WTC11 (cell line): Measurements from ENCODE around the gene RAPGEF2. TPM values are rescaled to one million over a fixed set of nuclear protein-coding genes. Genes with fewer than 3 reads are reported as not detected.
"Not testable (repeated sequence)": the region's sequence is repeated elsewhere in the genome, so short reads cannot be mapped to it uniquely, and the experiment has no call there.

Experiments
- ATAC-seq: fragments of 200-7000 bp; cut with Tn5 transposase; 2 replicates; pipeline ENCODE4 v1.10.0; 2021; ENCODE audit warnings: mild to moderate bottlenecking, moderate library complexity
- CTCF ChIA-PET: fragments of 300-600 bp; sonication (Branson Sonifier 250); formaldehyde crosslinking; loops from one replicate; lab custom pipeline; 2021; ENCODE audit warnings: antibody characterized with exemption; lab: Charles Lee
- POLR2A ChIA-PET: fragments of 350-600 bp; sonication (Branson Sonifier 250); formaldehyde crosslinking; loops from one replicate; lab custom pipeline; 2021; ENCODE audit warnings: antibody characterized with exemption; lab: Charles Lee
- DNase-seq: peaks from one replicate; pipeline ENCODE4 v3.0.0; 2021; ENCODE audit warnings: low spot score
- H3K27ac Mint-ChIP-seq: 2 replicates; pipeline ENCODE4 v1.8.0; 2021; ENCODE audit warnings: mixed read lengths
- H3K27me3 Mint-ChIP-seq: 2 replicates; pipeline ENCODE4 v1.8.0; 2021; ENCODE audit warnings: low read depth, mild to moderate bottlenecking, moderate library complexity, mixed read lengths
- H3K36me3 Mint-ChIP-seq: 2 replicates; pipeline ENCODE4 v1.8.0; 2021; ENCODE audit warnings: mixed read lengths
- H3K4me1 Mint-ChIP-seq: 2 replicates; pipeline ENCODE4 v1.8.0; 2022; ENCODE audit warnings: mixed read lengths
- H3K4me3 Mint-ChIP-seq: 2 replicates; pipeline ENCODE4 v1.8.0; 2021; ENCODE audit warnings: mild to moderate bottlenecking, moderate library complexity, mixed read lengths
- H3K9me3 Mint-ChIP-seq: 2 replicates; pipeline ENCODE4 v1.8.0; 2021; ENCODE audit warnings: mixed read lengths
- CREM ChIP-seq: sonication (generic); formaldehyde crosslinking; IDR thresholded peaks from 2 replicates; pipeline ENCODE4 v1.8.1; 2022; ENCODE audit warnings: mild to moderate bottlenecking, missing genetic modification reagents, moderate library complexity
- ELF4 ChIP-seq: sonication (generic); formaldehyde crosslinking; IDR thresholded peaks from 2 replicates; pipeline ENCODE4 v1.8.1; 2022; ENCODE audit warnings: low read depth, mild to moderate bottlenecking, moderate library complexity, missing genetic modification reagents
- GTF2I ChIP-seq: fragments of 250-450 bp; sonication (Bioruptor Pico); conservative IDR thresholded peaks from 2 replicates; pipeline ENCODE4 v1.4.0; 2021; ENCODE audit warnings: mild to moderate bottlenecking
- NFE2L1 ChIP-seq: sonication (generic); formaldehyde crosslinking; IDR thresholded peaks from 2 replicates; pipeline ENCODE4 v1.8.1; 2023; ENCODE audit warnings: missing genetic modification reagents
- NFYB ChIP-seq: sonication (generic); formaldehyde crosslinking; conservative IDR thresholded peaks from 2 replicates; pipeline ENCODE4 v1.8.0; 2022; ENCODE audit warnings: low read depth, missing genetic modification reagents
- SMAD4 ChIP-seq: sonication (generic); formaldehyde crosslinking; IDR thresholded peaks from 2 replicates; pipeline ENCODE4 v1.8.0; 2022; ENCODE audit warnings: mild to moderate bottlenecking, missing genetic modification reagents
- total RNA-seq: library from RNA; stranded (reverse); gene quantifications from 3 replicates; pipeline ENCODE4 v1.2.3, GENCODE V29; 2021
- TF ChIP-seq, protein P1 (sequence below): sonication (generic); formaldehyde crosslinking; IDR thresholded peaks from 2 replicates; pipeline ENCODE4 v1.8.0; 2023; ENCODE audit warnings: mild to moderate bottlenecking, missing genetic modification reagents
- TF ChIP-seq, protein P2 (sequence below): sonication (generic); formaldehyde crosslinking; IDR thresholded peaks from 2 replicates; pipeline ENCODE4 v1.8.1; 2023; ENCODE audit warnings: mild to moderate bottlenecking, missing genetic modification reagents
- TF ChIP-seq, protein P3 (sequence below): sonication (generic); formaldehyde crosslinking; IDR thresholded peaks from 2 replicates; pipeline ENCODE4 v1.8.1; 2023; ENCODE audit warnings: mild to moderate bottlenecking, missing genetic modification reagents, borderline replicate concordance
- TF ChIP-seq, protein P4 (sequence below): sonication (generic); formaldehyde crosslinking; IDR thresholded peaks from 2 replicates; pipeline ENCODE4 v1.8.0; 2022; ENCODE audit warnings: mild to moderate bottlenecking, missing genetic modification reagents
- TF ChIP-seq, protein P5 (sequence below): sonication (generic); formaldehyde crosslinking; IDR thresholded peaks from 2 replicates; pipeline ENCODE4 v1.8.0; 2022; ENCODE audit warnings: mild to moderate bottlenecking, missing genetic modification reagents
- TF ChIP-seq, protein P6 (sequence below): sonication (generic); formaldehyde crosslinking; IDR thresholded peaks from 2 replicates; pipeline ENCODE4 v1.8.1; 2022; ENCODE audit warnings: mild to moderate bottlenecking, missing genetic modification reagents, moderate library complexity, borderline replicate concordance
- TF ChIP-seq, protein P7 (sequence below): fragments of 250-450 bp; sonication (Bioruptor Pico); IDR thresholded peaks from 2 replicates; pipeline ENCODE4 v1.8.0; 2021; ENCODE audit warnings: mild to moderate bottlenecking

The RAPGEF2 gene
- total RNA-seq, 1 experiment from 2014 or later: 40.6 TPM

DNA sequence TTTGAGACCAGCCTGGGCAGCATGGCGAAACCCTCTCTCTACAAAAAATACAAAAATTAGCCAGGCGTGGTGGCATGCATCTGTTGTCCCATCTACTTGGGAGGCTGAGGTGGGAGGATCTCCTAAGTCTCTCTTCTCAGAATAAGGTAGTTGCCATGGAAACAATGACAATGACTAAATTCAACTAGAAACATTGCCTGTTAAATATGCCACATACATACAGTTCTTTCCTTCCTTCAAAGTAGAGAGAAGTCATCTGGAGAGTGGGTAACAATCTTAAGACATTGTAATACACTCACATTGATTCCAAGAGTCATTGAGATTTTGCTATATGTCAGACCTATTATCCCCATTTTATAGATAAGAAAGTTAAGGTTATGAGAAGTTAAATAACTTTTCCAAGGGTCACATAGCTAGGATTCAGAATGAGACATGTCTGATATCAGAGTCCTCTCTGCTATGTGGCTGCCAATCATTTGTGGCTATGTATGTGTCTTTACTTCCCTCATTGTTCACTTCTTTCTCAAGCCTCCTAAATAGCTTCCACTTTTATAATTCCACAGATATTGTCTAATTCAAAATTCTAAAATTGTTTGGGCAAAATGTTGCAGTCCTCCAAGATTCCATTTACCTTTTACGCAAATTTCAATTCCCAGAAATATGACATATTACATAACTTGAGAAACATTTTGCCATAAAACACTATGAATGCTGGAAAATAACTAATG is 37.2 kb upstream of the RAPGEF2 start (continued):
- TF ChIP-seq, protein P1, sequence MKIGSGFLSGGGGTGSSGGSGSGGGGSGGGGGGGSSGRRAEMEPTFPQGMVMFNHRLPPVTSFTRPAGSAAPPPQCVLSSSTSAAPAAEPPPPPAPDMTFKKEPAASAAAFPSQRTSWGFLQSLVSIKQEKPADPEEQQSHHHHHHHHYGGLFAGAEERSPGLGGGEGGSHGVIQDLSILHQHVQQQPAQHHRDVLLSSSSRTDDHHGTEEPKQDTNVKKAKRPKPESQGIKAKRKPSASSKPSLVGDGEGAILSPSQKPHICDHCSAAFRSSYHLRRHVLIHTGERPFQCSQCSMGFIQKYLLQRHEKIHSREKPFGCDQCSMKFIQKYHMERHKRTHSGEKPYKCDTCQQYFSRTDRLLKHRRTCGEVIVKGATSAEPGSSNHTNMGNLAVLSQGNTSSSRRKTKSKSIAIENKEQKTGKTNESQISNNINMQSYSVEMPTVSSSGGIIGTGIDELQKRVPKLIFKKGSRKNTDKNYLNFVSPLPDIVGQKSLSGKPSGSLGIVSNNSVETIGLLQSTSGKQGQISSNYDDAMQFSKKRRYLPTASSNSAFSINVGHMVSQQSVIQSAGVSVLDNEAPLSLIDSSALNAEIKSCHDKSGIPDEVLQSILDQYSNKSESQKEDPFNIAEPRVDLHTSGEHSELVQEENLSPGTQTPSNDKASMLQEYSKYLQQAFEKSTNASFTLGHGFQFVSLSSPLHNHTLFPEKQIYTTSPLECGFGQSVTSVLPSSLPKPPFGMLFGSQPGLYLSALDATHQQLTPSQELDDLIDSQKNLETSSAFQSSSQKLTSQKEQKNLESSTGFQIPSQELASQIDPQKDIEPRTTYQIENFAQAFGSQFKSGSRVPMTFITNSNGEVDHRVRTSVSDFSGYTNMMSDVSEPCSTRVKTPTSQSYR (CRISPR knock-in tag): no peak
- TF ChIP-seq NFYB (no peak), CREM (CRISPR knock-in tag) (no peak)

DNA sequence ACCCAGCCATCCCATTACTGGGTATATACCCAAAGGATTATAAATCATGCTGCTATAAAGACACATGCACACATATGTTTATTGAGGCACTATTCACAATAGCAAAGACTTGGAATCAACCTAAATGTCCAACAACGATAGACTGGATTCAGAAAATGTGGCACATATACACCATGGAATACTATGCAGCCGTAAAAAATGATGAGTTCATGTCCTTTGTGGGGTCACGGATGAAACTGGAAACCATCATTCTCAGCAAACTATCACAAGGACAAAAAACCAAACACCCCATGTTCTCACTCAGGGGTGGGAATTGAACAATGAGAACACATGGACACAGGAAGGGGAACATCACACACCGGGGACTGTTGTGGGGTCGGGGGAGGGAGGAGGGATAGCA is 34.7 kb upstream of the RAPGEF2 start:
- DNase-seq, H3K9me3 Mint-ChIP-seq, POLR2A ChIA-PET, H3K4me3 Mint-ChIP-seq, H3K27me3 Mint-ChIP-seq, H3K27ac Mint-ChIP-seq, CTCF ChIA-PET, ATAC-seq, H3K36me3 Mint-ChIP-seq: not testable (repeated sequence)
- peaks cover 35% of the 10 kb centered on the region for H3K4me1 Mint-ChIP-seq

DNA sequence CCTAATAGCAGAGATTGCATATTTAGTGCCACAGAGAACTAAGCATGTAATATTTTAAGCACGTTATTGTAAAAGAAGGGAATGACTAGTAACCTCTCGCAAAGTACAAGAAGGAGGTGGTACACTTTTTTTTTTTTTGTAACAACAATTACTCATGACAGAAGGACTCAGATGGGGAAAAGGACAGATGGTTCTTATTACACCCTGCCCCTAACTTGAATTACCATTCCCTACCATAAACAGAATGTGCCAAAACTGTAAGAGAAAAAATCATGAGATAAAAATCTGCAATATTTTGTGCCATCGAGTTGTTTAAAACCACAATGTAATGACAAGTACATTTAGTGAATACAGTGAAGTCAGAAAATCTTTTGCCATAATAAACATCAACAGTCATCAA is 33.0 kb upstream of the RAPGEF2 start:
- TF ChIP-seq, protein P2, sequence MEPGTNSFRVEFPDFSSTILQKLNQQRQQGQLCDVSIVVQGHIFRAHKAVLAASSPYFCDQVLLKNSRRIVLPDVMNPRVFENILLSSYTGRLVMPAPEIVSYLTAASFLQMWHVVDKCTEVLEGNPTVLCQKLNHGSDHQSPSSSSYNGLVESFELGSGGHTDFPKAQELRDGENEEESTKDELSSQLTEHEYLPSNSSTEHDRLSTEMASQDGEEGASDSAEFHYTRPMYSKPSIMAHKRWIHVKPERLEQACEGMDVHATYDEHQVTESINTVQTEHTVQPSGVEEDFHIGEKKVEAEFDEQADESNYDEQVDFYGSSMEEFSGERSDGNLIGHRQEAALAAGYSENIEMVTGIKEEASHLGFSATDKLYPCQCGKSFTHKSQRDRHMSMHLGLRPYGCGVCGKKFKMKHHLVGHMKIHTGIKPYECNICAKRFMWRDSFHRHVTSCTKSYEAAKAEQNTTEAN (CRISPR knock-in tag): no peak
- TF ChIP-seq SMAD4 (CRISPR knock-in tag) (no peak), NFYB (no peak), GTF2I (CRISPR knock-in tag) (no peak)
- Mint-ChIP-seq H3K27me3 (no peaks in the 10 kb centered on the region), H3K4me1 (peaks cover 36% of the 10 kb centered on the region), H3K4me3 (no peak overlapping the region), H3K36me3 (no peaks in the 10 kb centered on the region), H3K9me3 (0 out of 2 replicates have a peak, but pooled peaks cover 3% of the 10 kb centered on the region), H3K27ac (no peak overlapping the region)
- POLR2A ChIA-PET: no interaction called here
- ATAC-seq: no peak
- no peak for DNase-seq
- CTCF ChIA-PET: no interaction called here

DNA sequence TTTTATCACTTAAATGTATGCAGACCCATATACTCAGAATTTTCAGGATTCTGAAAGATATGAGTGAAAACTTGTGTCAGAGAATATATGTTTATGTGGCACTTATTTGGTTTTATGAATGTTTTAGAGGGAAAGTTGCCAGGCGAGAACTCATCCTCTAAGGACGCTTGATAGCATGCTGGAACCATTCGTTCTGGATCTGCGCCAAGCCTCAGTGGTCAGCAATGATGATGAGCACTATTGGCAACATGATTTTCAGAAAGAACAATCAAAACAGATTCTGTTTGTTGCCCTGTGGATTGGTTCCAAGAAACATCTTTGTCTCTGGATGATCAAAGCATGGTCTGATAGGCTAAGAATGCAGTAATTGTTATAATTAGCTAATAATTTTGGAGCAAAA is 32.1 kb upstream of the RAPGEF2 start:
- Mint-ChIP-seq H3K27ac (peak overlapping the region; percentile 93; the same call in 1 of the 2 replicates), H3K9me3 (0 out of 2 replicates have a peak, but pooled peaks cover 3% of the 10 kb centered on the region), H3K27me3 (no peaks in the 10 kb centered on the region), H3K36me3 (no peaks in the 10 kb centered on the region), H3K4me1 (peaks cover 30% of the 10 kb centered on the region), H3K4me3 (no peak overlapping the region)
- ATAC-seq (no peak), DNase-seq (no peak)
- POLR2A ChIA-PET: no interaction called here
- CTCF ChIA-PET: interaction anchor here (1.0 kb wide), 1 partner anchor 49 kb away, joined by 3 read pairs; no protein-coding TSS in a partner anchor
- TF ChIP-seq NFYB (no peak), CREM (CRISPR knock-in tag) (no peak), ELF4 (CRISPR knock-in tag) (no peak), NFE2L1 (CRISPR knock-in tag) (no peak)
- TF ChIP-seq, protein P3, sequence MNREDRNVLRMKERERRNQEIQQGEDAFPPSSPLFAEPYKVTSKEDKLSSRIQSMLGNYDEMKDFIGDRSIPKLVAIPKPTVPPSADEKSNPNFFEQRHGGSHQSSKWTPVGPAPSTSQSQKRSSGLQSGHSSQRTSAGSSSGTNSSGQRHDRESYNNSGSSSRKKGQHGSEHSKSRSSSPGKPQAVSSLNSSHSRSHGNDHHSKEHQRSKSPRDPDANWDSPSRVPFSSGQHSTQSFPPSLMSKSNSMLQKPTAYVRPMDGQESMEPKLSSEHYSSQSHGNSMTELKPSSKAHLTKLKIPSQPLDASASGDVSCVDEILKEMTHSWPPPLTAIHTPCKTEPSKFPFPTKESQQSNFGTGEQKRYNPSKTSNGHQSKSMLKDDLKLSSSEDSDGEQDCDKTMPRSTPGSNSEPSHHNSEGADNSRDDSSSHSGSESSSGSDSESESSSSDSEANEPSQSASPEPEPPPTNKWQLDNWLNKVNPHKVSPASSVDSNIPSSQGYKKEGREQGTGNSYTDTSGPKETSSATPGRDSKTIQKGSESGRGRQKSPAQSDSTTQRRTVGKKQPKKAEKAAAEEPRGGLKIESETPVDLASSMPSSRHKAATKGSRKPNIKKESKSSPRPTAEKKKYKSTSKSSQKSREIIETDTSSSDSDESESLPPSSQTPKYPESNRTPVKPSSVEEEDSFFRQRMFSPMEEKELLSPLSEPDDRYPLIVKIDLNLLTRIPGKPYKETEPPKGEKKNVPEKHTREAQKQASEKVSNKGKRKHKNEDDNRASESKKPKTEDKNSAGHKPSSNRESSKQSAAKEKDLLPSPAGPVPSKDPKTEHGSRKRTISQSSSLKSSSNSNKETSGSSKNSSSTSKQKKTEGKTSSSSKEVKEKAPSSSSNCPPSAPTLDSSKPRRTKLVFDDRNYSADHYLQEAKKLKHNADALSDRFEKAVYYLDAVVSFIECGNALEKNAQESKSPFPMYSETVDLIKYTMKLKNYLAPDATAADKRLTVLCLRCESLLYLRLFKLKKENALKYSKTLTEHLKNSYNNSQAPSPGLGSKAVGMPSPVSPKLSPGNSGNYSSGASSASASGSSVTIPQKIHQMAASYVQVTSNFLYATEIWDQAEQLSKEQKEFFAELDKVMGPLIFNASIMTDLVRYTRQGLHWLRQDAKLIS: no peak
- TF ChIP-seq, protein P4, sequence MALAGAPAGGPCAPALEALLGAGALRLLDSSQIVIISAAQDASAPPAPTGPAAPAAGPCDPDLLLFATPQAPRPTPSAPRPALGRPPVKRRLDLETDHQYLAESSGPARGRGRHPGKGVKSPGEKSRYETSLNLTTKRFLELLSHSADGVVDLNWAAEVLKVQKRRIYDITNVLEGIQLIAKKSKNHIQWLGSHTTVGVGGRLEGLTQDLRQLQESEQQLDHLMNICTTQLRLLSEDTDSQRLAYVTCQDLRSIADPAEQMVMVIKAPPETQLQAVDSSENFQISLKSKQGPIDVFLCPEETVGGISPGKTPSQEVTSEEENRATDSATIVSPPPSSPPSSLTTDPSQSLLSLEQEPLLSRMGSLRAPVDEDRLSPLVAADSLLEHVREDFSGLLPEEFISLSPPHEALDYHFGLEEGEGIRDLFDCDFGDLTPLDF: no peak
- TF ChIP-seq, protein P5, sequence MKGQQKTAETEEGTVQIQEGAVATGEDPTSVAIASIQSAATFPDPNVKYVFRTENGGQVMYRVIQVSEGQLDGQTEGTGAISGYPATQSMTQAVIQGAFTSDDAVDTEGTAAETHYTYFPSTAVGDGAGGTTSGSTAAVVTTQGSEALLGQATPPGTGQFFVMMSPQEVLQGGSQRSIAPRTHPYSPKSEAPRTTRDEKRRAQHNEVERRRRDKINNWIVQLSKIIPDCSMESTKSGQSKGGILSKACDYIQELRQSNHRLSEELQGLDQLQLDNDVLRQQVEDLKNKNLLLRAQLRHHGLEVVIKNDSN (CRISPR knock-in tag): no peak
- TF ChIP-seq, protein P6, sequence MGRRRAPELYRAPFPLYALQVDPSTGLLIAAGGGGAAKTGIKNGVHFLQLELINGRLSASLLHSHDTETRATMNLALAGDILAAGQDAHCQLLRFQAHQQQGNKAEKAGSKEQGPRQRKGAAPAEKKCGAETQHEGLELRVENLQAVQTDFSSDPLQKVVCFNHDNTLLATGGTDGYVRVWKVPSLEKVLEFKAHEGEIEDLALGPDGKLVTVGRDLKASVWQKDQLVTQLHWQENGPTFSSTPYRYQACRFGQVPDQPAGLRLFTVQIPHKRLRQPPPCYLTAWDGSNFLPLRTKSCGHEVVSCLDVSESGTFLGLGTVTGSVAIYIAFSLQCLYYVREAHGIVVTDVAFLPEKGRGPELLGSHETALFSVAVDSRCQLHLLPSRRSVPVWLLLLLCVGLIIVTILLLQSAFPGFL (CRISPR knock-in tag): no peak
- TF ChIP-seq, protein P7, sequence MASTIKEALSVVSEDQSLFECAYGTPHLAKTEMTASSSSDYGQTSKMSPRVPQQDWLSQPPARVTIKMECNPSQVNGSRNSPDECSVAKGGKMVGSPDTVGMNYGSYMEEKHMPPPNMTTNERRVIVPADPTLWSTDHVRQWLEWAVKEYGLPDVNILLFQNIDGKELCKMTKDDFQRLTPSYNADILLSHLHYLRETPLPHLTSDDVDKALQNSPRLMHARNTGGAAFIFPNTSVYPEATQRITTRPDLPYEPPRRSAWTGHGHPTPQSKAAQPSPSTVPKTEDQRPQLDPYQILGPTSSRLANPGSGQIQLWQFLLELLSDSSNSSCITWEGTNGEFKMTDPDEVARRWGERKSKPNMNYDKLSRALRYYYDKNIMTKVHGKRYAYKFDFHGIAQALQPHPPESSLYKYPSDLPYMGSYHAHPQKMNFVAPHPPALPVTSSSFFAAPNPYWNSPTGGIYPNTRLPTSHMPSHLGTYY (CRISPR knock-in tag): no peak
